Measurements from ENCODE around the gene TESMIN. TPM values are rescaled to one million over a fixed set of nuclear protein-coding genes. Genes with fewer than 3 reads are reported as not detected.

TESMIN gene
- total RNA-seq, 1 experiment from 2014 or later: 24.8 TPM

- Histone ChIP-seq H3K4me3 (replicated peaks in 1 of 2; ENCODE audit: low read depth in 1 of 2, low read length in 2 of 2) (no peak overlapping the region), H2AFZ (ENCODE audit: low read depth, low read length, poor library complexity, severe bottlenecking) (no peak overlapping the region), H3K9ac (ENCODE audit: low read length) (no peak overlapping the region), H3K79me2 (ENCODE audit: insufficient read depth, low read length) (no peaks in the 10 kb centered on the region), H3K27ac (ENCODE audit: low read depth, low read length) (no peak overlapping the region), H4K20me1 (ENCODE audit: insufficient read depth) (no peaks in the 10 kb centered on the region), H3K4me1 (ENCODE audit: control insufficient read depth in 1 of 2, insufficient read depth in 2 of 2, low read length in 2 of 2) (peaks cover 18 to 24% of the 10 kb centered on the region in 2 experiments), H3K36me3 (ENCODE audit: control insufficient read depth in 1 of 2, insufficient read depth in 2 of 2, low read length in 2 of 2) (peaks cover 21 to 29% of the 10 kb centered on the region in 2 experiments; a peak in 3 of 4 replicates), H3K9me2 (ENCODE audit: insufficient read depth) (no peaks in the 10 kb centered on the region), H3K27me3 (ENCODE audit: insufficient read depth, low read length) (no peaks in the 10 kb centered on the region), H3K9me3 (ENCODE audit: control insufficient read depth in 1 of 2, insufficient read depth in 1 of 2, low read depth in 1 of 2, low read length in 2 of 2) (no peaks in the 10 kb centered on the region), H3K4me2 (ENCODE audit: low read length) (no peak overlapping the region)
- ATAC-seq (no peak), DNase-seq (ENCODE audit: low read depth, low spot score) (no peak)
- CTCF ChIA-PET: no interaction called here
- no TSS peak for BruUV-seq (replicated peaks)
- RAD21 ChIA-PET (ENCODE audit: low non-redundant PET in 1 of 2, low total read pairs in 2 of 2, uncharacterized antibody in 2 of 2, unreplicated experiment in 2 of 2): no interaction called here
- intact Hi-C loops (cut with micrococcal nuclease): no loop called here
- TF ChIP-seq REST (IDR thresholded peaks at IDR 0.05; ENCODE audit: low read depth): no peak
- TF ChIP-seq ZBTB33 (IDR thresholded peaks at IDR 0.05; ENCODE audit: extremely low read depth, insufficient replicate concordance, low read length): no peak
- no peak for TF ChIP-seq FOSL1 (IDR thresholded peaks at IDR 0.05; ENCODE audit: low read depth)
- TF ChIP-seq EGR1 (IDR thresholded peaks at IDR 0.05; ENCODE audit: low read depth): no peak
- no peak for TF ChIP-seq TCF7L2 (IDR thresholded peaks at IDR 0.05; ENCODE audit: borderline replicate concordance, extremely low read depth, insufficient read depth, insufficient read length)
- TF ChIP-seq SIN3A (IDR thresholded peaks at IDR 0.05; ENCODE audit: low read depth): no peak
- TF ChIP-seq POLR2A (IDR thresholded peaks at IDR 0.05; ENCODE audit: borderline replicate concordance, extremely low read depth, insufficient read depth, insufficient read length): no peak
- no peak for TF ChIP-seq MAX (IDR thresholded peaks at IDR 0.05)
- POLR2A ChIA-PET: no interaction called here
These were observed 22.9 kb upstream of the TESMIN start for GRCh38 chr11:68774194-68774585.
